ENCODE data around the gene GPC6.

Gene GPC6

GRCh38 chr13:93753639-93754038 lies 527.0 kb downstream of the GPC6 start:
- DNase-seq: no peak

GRCh38 chr13:93755341-93755740 lies 528.7 kb downstream of the GPC6 start:
- no peak for DNase-seq

GRCh38 chr13:93758575-93758974 lies 532.0 kb downstream of the GPC6 start:
- no peak for DNase-seq

- DNase-seq: no peak
Observed at GRCh38 chr13:93762708-93763426, 536.3 kb downstream of the GPC6 start.

- DNase-seq: no peak
Observed at GRCh38 chr13:93765062-93765461, 538.5 kb downstream of the GPC6 start.

GRCh38 chr13:93765811-93766210 lies 539.2 kb downstream of the GPC6 start:
- DNase-seq: no peak

- no peak for DNase-seq
Observed at GRCh38 chr13:93766719-93767118, 540.1 kb downstream of the GPC6 start.

- no peak for DNase-seq
Observed at GRCh38 chr13:93767180-93767916, 540.7 kb downstream of the GPC6 start.

- no peak for DNase-seq
Observed at GRCh38 chr13:93767917-93768409, 541.4 kb downstream of the GPC6 start.

- no peak for DNase-seq
Observed at GRCh38 chr13:93769101-93769500, 542.5 kb downstream of the GPC6 start.

- DNase-seq: no peak
Observed at GRCh38 chr13:93769607-93770006, 543.0 kb downstream of the GPC6 start.

GRCh38 chr13:93771227-93771626 lies 544.6 kb downstream of the GPC6 start:
- no peak for DNase-seq

- no peak for DNase-seq
Observed at GRCh38 chr13:93771782-93772181, 545.2 kb downstream of the GPC6 start.

- DNase-seq: no peak
Observed at GRCh38 chr13:93774506-93774905, 547.9 kb downstream of the GPC6 start.

- no peak for DNase-seq
Observed at GRCh38 chr13:93775027-93775426, 548.4 kb downstream of the GPC6 start.

GRCh38 chr13:93775507-93776108 lies 549.0 kb downstream of the GPC6 start:
- no peak for DNase-seq

GRCh38 chr13:93776936-93777335 lies 550.3 kb downstream of the GPC6 start:
- DNase-seq: no peak

- no peak for DNase-seq
Observed at GRCh38 chr13:93777504-93777903, 550.9 kb downstream of the GPC6 start.

GRCh38 chr13:93778548-93778947 lies 551.9 kb downstream of the GPC6 start:
- DNase-seq: no peak

- no peak for DNase-seq
Observed at GRCh38 chr13:93784191-93784590, 557.6 kb downstream of the GPC6 start.

GRCh38 chr13:93786846-93787489 lies 560.4 kb downstream of the GPC6 start:
- no peak for DNase-seq

- no peak for DNase-seq
Observed at GRCh38 chr13:93788456-93788855, 561.8 kb downstream of the GPC6 start.

GRCh38 chr13:93789058-93789457 lies 562.5 kb downstream of the GPC6 start:
- DNase-seq: no peak
